Caco-2 (cell line): ENCODE data around the gene NGEF. TPM values are rescaled to one million over a fixed set of nuclear protein-coding genes. Genes with fewer than 3 reads are reported as not detected.

Experiments used
- BruUV-seq: library from RNA; stranded (reverse); fragments of 400-500 nt; replicated peaks from 2 replicates; lab custom pipeline; 2021; lab: Mats Ljungman, UMichigan
- CTCF ChIA-PET: fragments of 300-600 bp; sonication (Branson Sonifier 250); formaldehyde crosslinking; loops from one replicate; lab custom pipeline; 2022; ENCODE audit warnings: antibody characterized with exemption; lab: Charles Lee
- POLR2A ChIA-PET: fragments of 300-600 bp; sonication (Branson Sonifier 250); formaldehyde crosslinking; loops from one replicate; lab custom pipeline; 2022; ENCODE audit warnings: antibody characterized with exemption; lab: Charles Lee
- DNase-seq, 2 experiments: peaks; one replicate each; pipeline versions ENCODE4 v3.0.0 to v3.0.0-alpha.2; 2020 to 2022
- H3K27me3 ChIP-seq: replicated peaks from 2 replicates; pipeline ENCODE4 v1.6.0; 2011; ENCODE audit warnings: low read length; ENCODE audit not compliant: control insufficient read depth, insufficient read depth
- H3K36me3 ChIP-seq: 2 replicates; pipeline ENCODE4 v1.5.1; 2011; ENCODE audit warnings: low read length; ENCODE audit not compliant: control insufficient read depth, insufficient read depth
- H3K4me1 ChIP-seq: fragments of 250-450 bp; sonication (Bioruptor Pico); 2 replicates; pipeline ENCODE4 v1.5.1; 2020; ENCODE audit warnings: mild to moderate bottlenecking
- H3K4me3 ChIP-seq: 2 replicates; pipeline ENCODE4 v1.5.1; 2011; ENCODE audit warnings: low read depth, mild to moderate bottlenecking, control low read depth, low read length
- H3K9me3 ChIP-seq: fragments of 250-450 bp; sonication (Bioruptor Pico); 2 replicates; pipeline ENCODE4 v1.5.1; 2020; ENCODE audit warnings: mild to moderate bottlenecking, moderate library complexity
- H3K27ac Mint-ChIP-seq: one replicate; pipeline ENCODE4 v1.8.0; 2022; ENCODE audit warnings: mixed read lengths; ENCODE audit not compliant: unreplicated experiment
- H3K27me3 Mint-ChIP-seq: one replicate; pipeline ENCODE4 v1.8.0; 2022; ENCODE audit warnings: mixed read lengths; ENCODE audit not compliant: insufficient read depth, unreplicated experiment
- H3K36me3 Mint-ChIP-seq: one replicate; pipeline ENCODE4 v1.8.0; 2022; ENCODE audit warnings: mild to moderate bottlenecking, mixed read lengths; ENCODE audit not compliant: insufficient read depth, unreplicated experiment
- H3K4me1 Mint-ChIP-seq: one replicate; pipeline ENCODE4 v1.8.0; 2022; ENCODE audit warnings: low read depth, mixed read lengths; ENCODE audit not compliant: unreplicated experiment
- H3K4me3 Mint-ChIP-seq: one replicate; pipeline ENCODE4 v1.8.0; 2022; ENCODE audit warnings: mild to moderate bottlenecking, moderate library complexity, mixed read lengths; ENCODE audit not compliant: unreplicated experiment
- H3K9me3 Mint-ChIP-seq: one replicate; pipeline ENCODE4 v1.8.0; 2022; ENCODE audit warnings: mixed read lengths; ENCODE audit not compliant: unreplicated experiment
- CTCF ChIP-seq, 2 experiments: fragments of 200-600 bp in 1 of 2; IDR thresholded peaks; 1 replicate in 1 of 2; 2 replicates in 1 of 2; pipeline versions ENCODE4 v1.5.1 to v1.8.0; 2011 to 2022; ENCODE audit warnings: antibody characterized with exemption in 1 of 2, control low read depth in 1 of 2, inconsistent platforms in 1 of 2, low read depth in 1 of 2, low read length in 1 of 2, mild to moderate bottlenecking in 1 of 2, moderate library complexity in 1 of 2; ENCODE audit not compliant: insufficient read depth in 1 of 2, severe bottlenecking in 1 of 2, unreplicated experiment in 1 of 2
- intact Hi-C: fragments of 100-400 bp; cut with micrococcal nuclease; formaldehyde crosslinking; loops from one replicate; pipeline ENCODE4 v1.10.0; 2022; ENCODE audit not compliant: unreplicated experiment
- total RNA-seq: library from RNA; stranded (reverse); gene quantifications from 2 replicates; pipeline ENCODE4 v1.2.3, GENCODE V29; 2022

Gene NGEF
- total RNA-seq, 1 experiment from 2014 or later: 0.77 TPM

- Mint-ChIP-seq H3K36me3 (no peaks in the 10 kb centered on the region), H3K27ac (no peak overlapping the region), H3K4me1 (no peaks in the 10 kb centered on the region), H3K27me3 (peaks cover 13% of the 10 kb centered on the region), H3K9me3 (no peaks in the 10 kb centered on the region), H3K4me3 (no peak overlapping the region)
- intact Hi-C loops: no loop called here
- H3K4me1 ChIP-seq: no peaks in the 10 kb centered on the region
- CTCF ChIA-PET: no interaction called here
- no peaks in the 10 kb centered on the region for H3K36me3 ChIP-seq
- no peak overlapping the region for H3K4me3 ChIP-seq
- no peaks in the 10 kb centered on the region for H3K9me3 ChIP-seq
- H3K27me3 ChIP-seq: no peaks in the 10 kb centered on the region
- no TSS peak for BruUV-seq
- TF ChIP-seq CTCF (IDR thresholded peaks at IDR 0.05; ENCODE audit: insufficient read depth in 1 of 2, low read depth in 1 of 2, low read length in 1 of 2, severe bottlenecking in 1 of 2, unreplicated experiment in 1 of 2): no peak
- no peak for DNase-seq
- POLR2A ChIA-PET: no interaction called here
Measured at GRCh38 chr2:233003658-233004555, 9.1 kb downstream of the NGEF start.

DNA sequence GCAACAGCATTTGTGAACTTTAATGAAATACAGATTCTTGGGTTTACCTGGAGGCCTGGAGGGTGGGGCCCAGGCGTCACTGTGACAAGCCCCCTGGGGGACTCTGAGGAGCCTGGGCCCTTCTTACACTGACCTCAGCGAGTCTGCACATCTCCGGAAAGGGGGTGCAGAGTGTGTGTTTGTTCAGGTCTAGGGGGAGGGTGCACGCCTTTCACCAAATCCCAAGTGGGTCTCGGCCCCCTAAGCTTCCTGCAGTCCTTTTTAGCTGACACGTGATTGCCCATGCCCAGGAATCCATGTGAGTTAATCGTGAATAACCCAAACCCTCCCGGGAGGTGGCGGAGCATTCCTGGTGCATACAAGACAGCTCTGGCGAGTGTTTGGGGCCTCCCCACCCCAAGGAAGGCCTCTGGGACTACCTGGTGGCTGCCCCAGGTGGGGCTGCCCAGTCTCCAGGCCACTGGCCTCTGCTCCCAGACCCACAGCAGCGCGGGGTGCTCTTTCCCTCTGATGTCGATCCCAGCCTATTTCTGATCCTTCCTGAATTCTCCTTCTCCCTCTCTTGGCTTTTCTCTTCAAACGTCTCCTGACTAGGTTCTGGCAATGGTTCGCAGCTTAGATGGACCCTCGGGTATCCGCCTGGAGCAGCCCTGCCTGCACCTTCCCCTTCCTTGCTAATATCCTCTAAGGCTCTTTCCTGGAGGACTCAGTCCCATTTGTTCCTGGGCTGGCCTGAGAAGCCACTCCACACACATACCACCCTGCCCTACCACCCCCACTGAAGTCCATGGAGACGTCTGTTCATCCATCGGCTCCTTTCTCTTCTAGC lies 10.0 kb downstream of the NGEF start:
- DNase-seq: no peak
- no peaks in the 10 kb centered on the region for H3K4me1 ChIP-seq
- ChIA-PET CTCF (no interaction called here), POLR2A (no interaction called here)
- H3K27ac Mint-ChIP-seq: no peak overlapping the region
- no peak overlapping the region for H3K4me3 ChIP-seq
- H3K4me1 Mint-ChIP-seq: no peaks in the 10 kb centered on the region
- no TSS peak for BruUV-seq
- no peaks in the 10 kb centered on the region for H3K36me3 ChIP-seq
- H3K36me3 Mint-ChIP-seq: no peaks in the 10 kb centered on the region
- TF ChIP-seq CTCF (IDR thresholded peaks at IDR 0.05; ENCODE audit: insufficient read depth in 1 of 2, low read depth in 1 of 2, low read length in 1 of 2, severe bottlenecking in 1 of 2, unreplicated experiment in 1 of 2): no peak
- intact Hi-C loops: no loop called here
- H3K9me3 Mint-ChIP-seq: no peaks in the 10 kb centered on the region
- no peaks in the 10 kb centered on the region for H3K27me3 ChIP-seq
- H3K4me3 Mint-ChIP-seq: no peak overlapping the region
- peaks cover 13% of the 10 kb centered on the region for H3K27me3 Mint-ChIP-seq
- no peaks in the 10 kb centered on the region for H3K9me3 ChIP-seq

- no peak overlapping the region for H3K27ac Mint-ChIP-seq
- no peak overlapping the region for H3K4me3 Mint-ChIP-seq
- no peaks in the 10 kb centered on the region for H3K4me1 Mint-ChIP-seq
- ChIA-PET POLR2A (no interaction called here), CTCF (no interaction called here)
- H3K9me3 Mint-ChIP-seq: no peaks in the 10 kb centered on the region
- no peaks in the 10 kb centered on the region for H3K36me3 Mint-ChIP-seq
- Histone ChIP-seq H3K9me3 (no peaks in the 10 kb centered on the region), H3K4me1 (no peaks in the 10 kb centered on the region), H3K4me3 (no peak overlapping the region), H3K36me3 (no peaks in the 10 kb centered on the region), H3K27me3 (no peaks in the 10 kb centered on the region)
- no peak for TF ChIP-seq CTCF (IDR thresholded peaks at IDR 0.05; ENCODE audit: insufficient read depth in 1 of 2, low read depth in 1 of 2, low read length in 1 of 2, severe bottlenecking in 1 of 2, unreplicated experiment in 1 of 2)
- peaks cover 17% of the 10 kb centered on the region for H3K27me3 Mint-ChIP-seq
- BruUV-seq: no TSS peak
- intact Hi-C loops: no loop called here
- DNase-seq: no peak
Measured at GRCh38 chr2:233000886-233001750, 11.9 kb downstream of the NGEF start.
